GM12878 (cell line): ENCODE results near the gene SPOCD1. TPM values are rescaled to one million over a fixed set of nuclear protein-coding genes. Genes with fewer than 3 reads are reported as not detected.

Experiments used
- ATAC-seq: fragments of 200-7000 bp; cut with Tn5 transposase; 3 replicates; pipeline ENCODE4 v1.9.1; 2020; ENCODE audit warnings: mild to moderate bottlenecking, moderate library complexity
- BruUV-seq: library from RNA; stranded (reverse); fragments of 400-500 nt; replicated peaks from 2 replicates; lab custom pipeline; 2021; lab: Mats Ljungman, UMichigan
- CTCF ChIA-PET: fragments of 300-600 bp; sonication (Branson Sonifier 250); formaldehyde crosslinking; extraction: SDS; loops from one replicate; lab custom pipeline; 2021; ENCODE audit warnings: inconsistent platforms; lab: Yijun Ruan, JAX
- POLR2A ChIA-PET: fragments of 350-600 bp; formaldehyde crosslinking; extraction: SDS; loops from one replicate; lab custom pipeline; 2021; ENCODE audit warnings: inconsistent platforms; lab: Charles Lee
- RAD21 ChIA-PET: fragments of 300-600 bp; sonication (Branson Sonifier 250); formaldehyde crosslinking; loops from one replicate; lab custom pipeline; 2023; ENCODE audit warnings: antibody characterized with exemption; ENCODE audit not compliant: unreplicated experiment; lab: Charles Lee
- SMC1A ChIA-PET: fragments of 300-600 bp; sonication (Branson Sonifier 250); formaldehyde crosslinking; loops from one replicate; lab custom pipeline; 2023; ENCODE audit not compliant: unreplicated experiment, uncharacterized antibody; lab: Charles Lee
- DNase-seq: peaks from one replicate; pipeline ENCODE4 v3.0.0-alpha.2; 2011; ENCODE audit warnings: low read depth, low spot score
- FAIRE-seq: peaks from 3 replicates; lab custom pipeline; 2011; peaks lifted over from hg19 to GRCh38; lab: Jason Lieb, UNC
- H2AFZ ChIP-seq: 2 replicates; pipeline ENCODE4 v1.6.0; 2011; ENCODE audit warnings: low read depth, low read length, control low read depth; ENCODE audit not compliant: control insufficient read depth
- H3K27ac ChIP-seq: 2 replicates; pipeline ENCODE4 v1.5.1; 2011; ENCODE audit warnings: control low read depth; ENCODE audit not compliant: control insufficient read depth, insufficient read depth
- H3K27me3 ChIP-seq, 2 experiments: replicated peaks in 1 of 2; 2 replicates each; pipeline versions ENCODE4 v1.6.0 to v1.6.1; 2011; ENCODE audit warnings: low read length in 1 of 2; ENCODE audit not compliant: control insufficient read depth in 2 of 2, insufficient read depth in 2 of 2
- H3K36me3 ChIP-seq, 2 experiments: 2 replicates each; pipeline ENCODE4 v1.5.1; 2011; ENCODE audit warnings: low read length in 1 of 2; ENCODE audit not compliant: control insufficient read depth in 2 of 2, insufficient read depth in 2 of 2
- H3K4me1 ChIP-seq: 2 replicates; pipeline ENCODE4 v1.6.1; 2011; ENCODE audit warnings: mild to moderate bottlenecking, low read length, moderate library complexity, mixed read lengths; ENCODE audit not compliant: control insufficient read depth, insufficient read depth
- H3K4me2 ChIP-seq: 2 replicates; pipeline ENCODE4 v1.6.0; 2011; ENCODE audit warnings: control low read depth; ENCODE audit not compliant: control insufficient read depth, insufficient read depth
- H3K4me3 ChIP-seq: fragments of 200-600 bp; sonication (generic); 2 replicates; pipeline ENCODE4 v1.5.1; 2016
- H3K79me2 ChIP-seq: 2 replicates; pipeline ENCODE4 v1.6.0; 2011; ENCODE audit warnings: low read length; ENCODE audit not compliant: control insufficient read depth, insufficient read depth
- H3K9ac ChIP-seq: 2 replicates; pipeline ENCODE4 v1.8.0; 2011; ENCODE audit warnings: low read length, control low read depth, mixed read lengths; ENCODE audit not compliant: control insufficient read depth, insufficient read depth
- H3K9me3 ChIP-seq: replicated peaks from 3 replicates; pipeline ENCODE4 v1.5.1; 2011; ENCODE audit warnings: mild to moderate bottlenecking, low read length; ENCODE audit not compliant: control insufficient read depth, insufficient read depth
- H4K20me1 ChIP-seq: 2 replicates; pipeline ENCODE4 v1.6.0; 2011; ENCODE audit not compliant: control insufficient read depth, insufficient read depth
- BHLHE40 ChIP-seq, 2 experiments: fragments of 450-650 bp in 1 of 2; IDR thresholded peaks; 2 replicates each; pipeline ENCODE4 v1.6.1; 2011 to 2017; ENCODE audit warnings: low read depth in 2 of 2, borderline replicate concordance in 1 of 2, improper control_type of control experiment in 1 of 2, low read length in 1 of 2, mild to moderate bottlenecking in 1 of 2
- CBFB ChIP-seq: IDR thresholded peaks from 2 replicates; pipeline ENCODE4 v1.6.1; 2016; ENCODE audit warnings: antibody characterized with exemption, low read depth
- EZH2 ChIP-seq: IDR thresholded peaks from 2 replicates; pipeline ENCODE4 v1.6.1; 2012; ENCODE audit warnings: low read depth, mild to moderate bottlenecking, control low read depth, inconsistent platforms, low read length, borderline replicate concordance; ENCODE audit not compliant: control insufficient read depth
- PML ChIP-seq: IDR thresholded peaks from 2 replicates; pipeline ENCODE4 v1.6.1; 2012; ENCODE audit warnings: low read length, inconsistent platforms
- RELA ChIP-seq: fragments of 450-650 bp; IDR thresholded peaks from 2 replicates; pipeline ENCODE4 v1.8.0; 2014; ENCODE audit warnings: borderline replicate concordance; ENCODE audit not compliant: partially characterized antibody
- SP1 ChIP-seq: IDR thresholded peaks from one replicate; pipeline ENCODE4 v1.6.1; 2011; ENCODE audit warnings: low read depth, low read length
- SUZ12 ChIP-seq: fragments of 200-600 bp; sonication (generic); IDR thresholded peaks from one replicate; pipeline ENCODE4 v1.6.1; 2018; ENCODE audit warnings: antibody characterized with exemption, mild to moderate bottlenecking; ENCODE audit not compliant: unreplicated experiment
- WGBS: methylation state at CpG from one replicate; pipeline ENCODE4 v1.1.6; 2016; ENCODE audit warnings: low lambda C conversion rate; ENCODE audit not compliant: insufficient replicate concordance, insufficient coverage; ENCODE audit errors: missing lambda C conversion rate; 5-methylcytosine and 5-hydroxymethylcytosine counted together
- in situ Hi-C: fragments of 300-500 bp; cut with MboI; formaldehyde crosslinking; loops from 9 replicates; pipeline ENCODE4 v1.14.3; 2018; ENCODE audit warnings: mixed read lengths
- intact Hi-C: fragments of 100-400 bp; cut with micrococcal nuclease; formaldehyde crosslinking; loops from one replicate; pipeline ENCODE4 v1.14.2; 2022; ENCODE audit not compliant: unreplicated experiment
- polyA plus RNA-seq, 11 experiments: library from polyadenylated mRNA; depleted of rRNA in 4 of 11; unstranded in 6 of 11; stranded (reverse) in 5 of 11; fragments of >200 nt; fragmentation: Nextera tagmentation in 4 of 11; fragmentation: Illumina TruSeq in 1 of 11; extraction: Ambion mirVana in 4 of 11; extraction: Trizol in 1 of 11; gene quantifications; 1 replicate in 1 of 11; 2 replicates in 10 of 11; pipeline versions ENCODE4 v1.2.1 to v1.2.3, GENCODE V29; 2011 to 2016; ENCODE audit warnings: inconsistent platforms in 2 of 11, missing spikeins in 2 of 11, low read depth in 1 of 11
- total RNA-seq, 4 experiments: library from RNA; depleted of rRNA in 3 of 4; stranded (reverse); fragments of >200 nt in 3 of 4; fragmentation: Illumina TruSeq in 1 of 4; extraction: Trizol in 1 of 4; gene quantifications; 2 replicates each; pipeline versions ENCODE4 v1.2.1 to v1.2.3, GENCODE V29; 2013 to 2021
- TF ChIP-seq, protein P1 (sequence below): IDR thresholded peaks from 2 replicates; pipeline ENCODE4 v1.6.1; 2012; ENCODE audit warnings: low read depth, low read length, improper control_type of control experiment

Gene SPOCD1
- total and polyA plus RNA-seq, 10 of the 15 experiments (the other 5 are each of a cell fraction or from before 2014, with no cell fraction given): 0.02 to 0.65 (median 0.13) TPM; not detected in 4

DNA sequence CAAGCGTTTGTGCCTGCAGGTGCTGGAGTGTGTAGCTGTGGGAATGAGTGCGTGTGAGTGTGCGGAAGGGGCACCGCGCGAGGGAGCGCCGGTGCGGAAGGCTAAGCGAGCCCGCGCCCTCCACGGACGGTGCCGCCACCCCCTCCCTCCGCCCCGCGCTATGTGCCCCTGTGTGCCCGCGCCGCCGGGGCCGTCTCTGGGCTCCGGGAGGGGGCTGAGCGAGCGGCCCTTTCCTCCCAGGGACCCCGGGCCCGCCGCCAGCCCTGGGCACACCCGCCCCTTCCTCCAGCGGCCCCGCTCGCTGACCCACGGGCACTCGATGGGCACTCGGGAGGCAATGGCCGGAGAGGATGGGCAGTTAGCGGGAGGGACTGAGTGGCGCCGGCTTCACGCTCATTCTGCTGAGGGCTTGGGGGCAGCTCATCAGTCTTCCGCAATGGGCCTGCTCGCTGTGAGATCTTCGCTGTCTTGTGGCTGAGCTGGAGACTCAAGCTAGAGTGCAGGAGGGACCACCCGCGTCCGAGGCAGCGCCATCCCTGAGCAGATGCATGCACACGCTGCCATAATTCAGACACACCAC, 43.1 kb downstream of the SPOCD1 start:
- DNase-seq (no peak), ATAC-seq (no peak), FAIRE-seq (no peak)
- RAD21 ChIA-PET: no interaction called here
- Histone ChIP-seq H3K9me3 (no peaks in the 10 kb centered on the region), H4K20me1 (no peaks in the 10 kb centered on the region; the same call in 1 of the 2 replicates), H3K4me3 (no peak overlapping the region), H3K36me3 (no peaks in the 10 kb centered on the region), H3K4me2 (peak overlapping the region; percentile 71), H3K4me1 (peaks cover 6% of the 10 kb centered on the region), H3K27me3 (peaks cover 19 to 29% of the 10 kb centered on the region in 2 experiments), H3K27ac (no peak overlapping the region), H3K9ac (no peak overlapping the region), H3K79me2 (no peaks in the 10 kb centered on the region), H2AFZ (no peak overlapping the region; the same call in 1 of the 2 replicates)
- 18% methylated on average over 45 of the region's 49 CpGs for WGBS
- POLR2A ChIA-PET: no interaction called here
- CTCF ChIA-PET: no interaction called here
- SMC1A ChIA-PET: no interaction called here
- intact Hi-C loops (no loop called here), in situ Hi-C loops (no loop called here)
- no TSS peak for BruUV-seq
- TF ChIP-seq SUZ12: peak; percentile 52
- TF ChIP-seq RELA: no peak

DNA sequence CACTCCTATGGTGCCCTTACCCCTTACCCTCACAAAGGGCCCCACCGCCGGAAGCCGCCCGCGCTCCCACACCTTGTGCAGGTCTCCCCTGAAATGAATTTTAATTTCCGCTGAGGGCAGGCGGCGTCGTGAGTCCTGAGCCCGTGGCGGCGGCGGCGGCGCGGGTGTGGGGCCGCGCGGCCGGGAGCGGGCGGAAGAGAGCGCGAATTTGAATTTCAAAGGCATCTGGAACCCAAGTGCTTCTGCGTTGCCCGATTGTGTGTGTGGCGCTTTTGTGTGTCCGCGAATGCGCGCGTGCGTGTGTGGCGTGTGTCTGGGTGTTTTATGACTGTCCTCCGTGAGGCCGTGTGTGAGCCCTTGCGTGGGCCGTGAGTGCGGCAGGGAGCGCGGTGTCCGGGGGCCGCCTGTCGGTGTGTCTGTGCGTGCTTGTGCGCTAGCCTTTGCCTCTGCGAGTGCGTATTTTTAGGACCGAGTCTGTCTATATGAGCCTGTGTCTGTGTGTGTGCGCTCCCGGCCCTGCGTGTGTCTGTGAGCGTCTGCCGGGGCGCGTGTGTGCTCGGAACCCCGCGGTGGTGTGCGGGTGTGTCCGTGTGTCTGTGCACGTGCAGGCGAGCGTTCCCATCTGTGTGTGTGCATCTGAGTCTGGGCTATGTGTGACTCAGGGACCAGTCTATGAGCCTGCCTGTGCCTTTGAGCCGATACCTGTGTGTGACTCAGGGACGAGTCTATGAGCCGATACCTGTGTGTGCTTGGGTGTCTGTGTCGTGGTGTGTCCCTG, 43.7 kb downstream of the SPOCD1 start:
- BruUV-seq: no TSS peak
- intact Hi-C loops: no loop called here
- no peak for DNase-seq

More for the DNA sequence above, 43.7 kb downstream of the SPOCD1 start:
- Histone ChIP-seq H3K4me2 (peak overlapping the region; percentile 71), H3K4me1 (peaks cover 6% of the 10 kb centered on the region), H4K20me1 (no peaks in the 10 kb centered on the region; the same call in 1 of the 2 replicates), H3K9me3 (no peaks in the 10 kb centered on the region), H2AFZ (peak overlapping the region; percentile 11; the same call in 1 of the 2 replicates), H3K79me2 (no peaks in the 10 kb centered on the region), H3K36me3 (no peaks in the 10 kb centered on the region), H3K27ac (no peak overlapping the region), H3K27me3 (peaks cover 19 to 32% of the 10 kb centered on the region in 2 experiments), H3K4me3 (no peak overlapping the region), H3K9ac (no peak overlapping the region)
- ATAC-seq (peak; percentile 9; the same call in 1 of the 3 replicates), FAIRE-seq (no peak)
- TF ChIP-seq CBFB (no peak), PML (no peak), SP1 (no peak), SUZ12 (peak; percentile 71), EZH2 (0 out of 2 replicates have a peak, but pooled peaks have one; percentile 6), BHLHE40 (IDR thresholded peaks at IDR 0.05; ENCODE audit: borderline replicate concordance in 1 of 2, low read depth in 2 of 2, low read length in 1 of 2) (peak in 1 of 2 experiments; percentile 48; a peak in 2 of 4 replicates)
- TF ChIP-seq, protein P1, sequence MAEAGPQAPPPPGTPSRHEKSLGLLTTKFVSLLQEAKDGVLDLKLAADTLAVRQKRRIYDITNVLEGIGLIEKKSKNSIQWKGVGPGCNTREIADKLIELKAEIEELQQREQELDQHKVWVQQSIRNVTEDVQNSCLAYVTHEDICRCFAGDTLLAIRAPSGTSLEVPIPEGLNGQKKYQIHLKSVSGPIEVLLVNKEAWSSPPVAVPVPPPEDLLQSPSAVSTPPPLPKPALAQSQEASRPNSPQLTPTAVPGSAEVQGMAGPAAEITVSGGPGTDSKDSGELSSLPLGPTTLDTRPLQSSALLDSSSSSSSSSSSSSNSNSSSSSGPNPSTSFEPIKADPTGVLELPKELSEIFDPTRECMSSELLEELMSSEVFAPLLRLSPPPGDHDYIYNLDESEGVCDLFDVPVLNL: peak; percentile 34; the same call in 1 of the 2 replicates
- SMC1A ChIA-PET: no interaction called here
- POLR2A ChIA-PET: no interaction called here
- WGBS: 7% methylated on average over 68 of the region's 68 CpGs
- RAD21 ChIA-PET: interaction anchor here (0.6 kb wide), 1 partner anchor 110 kb away, joined by 3 read pairs; no protein-coding TSS in a partner anchor
- CTCF ChIA-PET: no interaction called here
- in situ Hi-C loops: no loop called here
